Activated T-helper 1 cell treated with anti-CD3 and anti-CD28 coated beads, Interleukin-12 subunit alpha, Interleukin-12 subunit beta, Interleukin-2, Interleukin-4 antibody, amounts not matched to agents 30 ng/mL and 10 ng/mL and 1 ng/mL, durations not matched to agents 14 hours and 24 hours and 36 hours (primary cell): Measurements from ENCODE around the gene MAN1A1. TPM values are rescaled to one million over a fixed set of nuclear protein-coding genes. Genes with fewer than 3 reads are reported as not detected.
A peak's percentile ranks its signal among the peaks of the same experiment; 100 is the strongest.

ENCODE experiments used
- DNase-seq: peaks from one replicate; pipeline ENCODE4 v3.0.0; 2021; ENCODE audit warnings: low spot score
- H3K27ac Mint-ChIP-seq: one replicate; pipeline ENCODE4 v1.8.0; 2021; ENCODE audit warnings: mild to moderate bottlenecking, mixed read lengths
- H3K27me3 Mint-ChIP-seq: one replicate; pipeline ENCODE4 v1.8.0; 2022; ENCODE audit warnings: mild to moderate bottlenecking, moderate library complexity, mixed read lengths; ENCODE audit not compliant: insufficient read depth
- H3K36me3 Mint-ChIP-seq: one replicate; pipeline ENCODE4 v1.8.0; 2021; ENCODE audit warnings: low read depth, mixed read lengths
- H3K4me1 Mint-ChIP-seq: one replicate; pipeline ENCODE4 v1.8.0; 2021; ENCODE audit warnings: low read depth, mixed read lengths
- H3K4me3 Mint-ChIP-seq: one replicate; pipeline ENCODE4 v1.8.0; 2021; ENCODE audit warnings: mild to moderate bottlenecking, moderate library complexity, mixed read lengths
- H3K9me3 Mint-ChIP-seq: one replicate; pipeline ENCODE4 v1.8.0; 2021; ENCODE audit warnings: mixed read lengths
- intact Hi-C: fragments of 100-400 bp; cut with micrococcal nuclease; formaldehyde crosslinking; loops from one replicate; pipeline ENCODE4 v1.15.1; 2024
- total RNA-seq: library from RNA; stranded (reverse); gene quantifications from 2 replicates; pipeline ENCODE4 v1.2.3, GENCODE V29; 2022

The MAN1A1 gene
- total RNA-seq, 1 donor from 2014 or later = 50.1 TPM

DNA sequence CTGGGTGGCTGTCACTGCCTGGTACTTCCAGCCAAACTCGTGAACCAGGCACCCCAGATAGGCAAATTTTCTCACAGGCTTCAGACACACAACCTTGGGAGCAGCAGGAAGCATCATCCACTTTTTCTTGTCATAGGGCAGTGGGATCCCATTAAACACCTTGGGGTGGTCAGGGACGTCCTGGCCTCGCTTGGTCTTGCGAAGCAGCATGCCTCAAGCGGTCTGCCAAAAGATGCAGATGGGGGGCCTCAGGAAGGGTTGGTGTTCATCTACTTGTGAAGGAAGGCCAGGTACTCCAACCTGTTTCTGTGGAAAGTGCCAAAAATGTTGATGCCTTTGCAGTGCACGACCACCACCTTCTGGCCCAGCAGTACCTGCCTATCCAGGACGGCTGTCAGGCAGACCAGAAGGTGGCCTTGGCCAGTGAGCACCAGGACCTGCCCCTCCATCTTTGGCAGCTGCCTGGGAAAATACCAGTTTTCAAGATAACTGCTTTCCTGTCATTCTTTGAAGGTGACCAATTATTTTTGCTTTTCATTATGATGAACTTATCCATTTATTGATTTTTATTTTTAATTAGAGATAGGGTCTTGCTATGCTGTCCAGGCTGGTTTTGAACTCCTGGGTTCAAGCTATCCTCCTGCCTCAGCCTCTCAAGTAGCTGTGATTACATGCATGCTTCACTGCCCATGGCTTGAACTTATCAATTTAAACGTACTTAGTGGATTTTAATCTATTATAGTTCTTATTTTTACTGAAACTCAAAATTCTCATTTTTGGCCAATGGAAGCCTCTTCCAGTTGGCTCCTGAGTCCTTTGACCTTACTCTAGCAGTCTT lies 80.1 kb downstream of the MAN1A1 start:
- Mint-ChIP-seq H3K9me3 (peaks cover 18% of the 10 kb centered on the region), H3K27ac (no peak overlapping the region), H3K4me1 (peaks cover 32% of the 10 kb centered on the region), H3K36me3 (peaks cover 41% of the 10 kb centered on the region), H3K27me3 (no peaks in the 10 kb centered on the region), H3K4me3 (no peak overlapping the region)
- DNase-seq = no peak
- intact Hi-C loops = no loop called here

GRCh38 chr6:119267126-119267905 lies 82.2 kb downstream of the MAN1A1 start:
- Mint-ChIP-seq H3K9me3 (peaks cover 24% of the 10 kb centered on the region), H3K27me3 (no peaks in the 10 kb centered on the region), H3K4me3 (no peak overlapping the region), H3K36me3 (peaks cover 50% of the 10 kb centered on the region), H3K27ac (peak overlapping the region; percentile 11), H3K4me1 (peaks cover 39% of the 10 kb centered on the region)
- no peak for DNase-seq
- intact Hi-C loops = no loop called here

- Mint-ChIP-seq H3K9me3 (peaks cover 10% of the 10 kb centered on the region), H3K27me3 (no peaks in the 10 kb centered on the region), H3K4me3 (no peak overlapping the region), H3K36me3 (peaks cover 42% of the 10 kb centered on the region), H3K4me1 (peaks cover 49% of the 10 kb centered on the region), H3K27ac (no peak overlapping the region)
- intact Hi-C loops = loop anchor here (5.0 kb wide), 1 partner anchor 188 kb away; the partner anchor contains the start of gene FAM184A
- no peak for DNase-seq
Observed at GRCh38 chr6:119264854-119265397, 84.6 kb downstream of the MAN1A1 start.

DNA sequence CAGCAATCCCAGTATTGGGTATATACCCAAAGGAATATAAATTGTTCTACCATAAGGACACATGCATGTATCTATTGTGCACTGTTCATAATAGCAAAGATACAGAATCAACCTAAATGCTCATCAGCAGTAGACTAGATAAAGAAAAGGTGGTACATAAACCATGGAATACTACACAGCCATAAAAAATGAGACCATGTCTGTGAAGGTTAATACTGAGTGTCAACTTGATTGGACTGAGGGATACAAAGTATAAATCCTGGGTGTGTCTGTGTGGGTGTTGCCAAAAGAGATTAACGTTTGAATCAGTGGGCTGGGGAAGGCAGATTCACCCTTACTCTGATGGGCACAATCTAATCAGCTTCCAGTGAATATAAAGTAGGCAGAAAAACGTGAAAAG lies 86.9 kb downstream of the MAN1A1 start:
- Mint-ChIP-seq H3K36me3 (peaks cover 33% of the 10 kb centered on the region), H3K9me3 (peaks cover 10% of the 10 kb centered on the region), H3K4me3 (no peak overlapping the region), H3K27me3 (no peaks in the 10 kb centered on the region), H3K27ac (peak overlapping the region; percentile 5), H3K4me1 (peaks cover 50% of the 10 kb centered on the region)
- DNase-seq = no peak
- intact Hi-C loops = loop anchor here (5.0 kb wide), 1 partner anchor 185 kb away; the partner anchor contains the start of gene FAM184A

DNA sequence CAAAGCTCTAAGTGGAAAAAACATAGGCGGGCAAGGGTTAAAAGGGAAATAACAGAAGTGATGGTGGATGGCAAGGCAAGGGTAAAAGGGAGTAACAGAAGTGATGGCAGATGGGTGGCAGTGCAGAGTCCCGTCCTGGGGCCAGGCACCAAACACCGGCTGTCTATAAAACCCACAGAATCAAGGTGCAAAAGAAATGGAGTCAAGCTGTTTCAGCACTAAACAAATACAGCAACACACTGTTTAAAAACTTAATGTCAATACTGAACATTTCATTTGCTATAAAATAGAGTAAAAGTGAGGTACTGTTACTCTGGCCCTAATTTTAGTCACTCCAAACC lies 87.6 kb downstream of the MAN1A1 start:
- Mint-ChIP-seq H3K27ac (peak overlapping the region; percentile 91), H3K9me3 (peaks cover 10% of the 10 kb centered on the region), H3K36me3 (peaks cover 32% of the 10 kb centered on the region), H3K4me1 (peaks cover 50% of the 10 kb centered on the region), H3K27me3 (no peaks in the 10 kb centered on the region), H3K4me3 (peak overlapping the region; percentile 46)
- intact Hi-C loops = loop anchor here (1.0 to 5.0 kb wide), 5 partner anchors 52 to 185 kb away; partner anchors contain the start of gene FAM184A
- no peak for DNase-seq

GRCh38 chr6:119259027-119259426 lies 90.5 kb downstream of the MAN1A1 start:
- intact Hi-C loops = no loop called here
- no peak overlapping the region for H3K27ac Mint-ChIP-seq
- no peak overlapping the region for H3K4me3 Mint-ChIP-seq

DNA sequence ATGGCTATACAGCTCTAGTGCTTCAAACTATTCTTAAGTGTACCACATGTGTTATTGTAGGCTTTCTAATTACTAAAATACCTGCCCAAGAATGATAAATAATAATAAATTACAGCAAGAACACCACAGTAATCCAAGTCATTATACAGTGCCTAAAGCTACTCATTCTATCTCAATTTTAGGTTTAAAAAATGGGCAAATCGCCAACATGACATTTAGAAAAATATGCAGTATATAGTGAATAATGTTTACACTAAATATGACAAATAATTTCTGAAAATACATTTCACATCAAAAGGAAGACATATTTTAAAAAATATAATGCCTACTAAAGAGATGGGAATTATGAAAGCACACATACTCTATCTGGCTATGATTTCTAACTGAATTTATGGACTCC lies 91.8 kb downstream of the MAN1A1 start:
- intact Hi-C loops = no loop called here
- no peak overlapping the region for H3K4me3 Mint-ChIP-seq
- no peak for DNase-seq
- peaks cover 22% of the 10 kb centered on the region for H3K36me3 Mint-ChIP-seq
- no peaks in the 10 kb centered on the region for H3K27me3 Mint-ChIP-seq
- H3K9me3 Mint-ChIP-seq = peaks cover 8% of the 10 kb centered on the region
- H3K4me1 Mint-ChIP-seq = peaks cover 49% of the 10 kb centered on the region
- no peak overlapping the region for H3K27ac Mint-ChIP-seq

More at GRCh38 chr6:119259027-119259426, 90.5 kb downstream of the MAN1A1 start:
- DNase-seq = no peak
- peaks cover 10% of the 10 kb centered on the region for H3K9me3 Mint-ChIP-seq
- peaks cover 30% of the 10 kb centered on the region for H3K36me3 Mint-ChIP-seq
- H3K27me3 Mint-ChIP-seq = no peaks in the 10 kb centered on the region
- peaks cover 52% of the 10 kb centered on the region for H3K4me1 Mint-ChIP-seq

GRCh38 chr6:119256978-119257462 lies 92.5 kb downstream of the MAN1A1 start:
- no peak for DNase-seq
- H3K4me1 Mint-ChIP-seq = peaks cover 44% of the 10 kb centered on the region
- no peak overlapping the region for H3K4me3 Mint-ChIP-seq
- H3K9me3 Mint-ChIP-seq = peaks cover 5% of the 10 kb centered on the region
- H3K27me3 Mint-ChIP-seq = no peaks in the 10 kb centered on the region
- peaks cover 21% of the 10 kb centered on the region for H3K36me3 Mint-ChIP-seq
- intact Hi-C loops = no loop called here
- peak overlapping the region; percentile 1 for H3K27ac Mint-ChIP-seq

DNA sequence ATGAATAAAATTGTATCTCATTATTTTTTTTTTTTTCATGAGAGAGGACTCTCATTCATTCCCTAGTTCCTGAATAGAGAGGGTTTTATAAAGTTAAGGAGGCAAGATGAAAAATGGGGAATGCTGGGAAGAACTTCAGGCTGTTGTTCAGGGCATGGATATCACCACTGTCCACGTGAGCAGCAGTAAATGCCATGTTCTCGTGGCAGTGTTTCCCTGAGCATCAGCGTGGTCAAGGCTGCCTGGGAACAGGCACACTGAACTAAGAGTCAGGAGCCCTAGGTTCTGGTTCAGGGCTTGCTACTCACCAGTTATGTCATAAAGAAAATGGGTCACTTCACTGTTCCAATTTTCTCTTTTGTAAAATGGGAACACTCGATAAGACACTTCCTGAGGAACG lies 93.2 kb downstream of the MAN1A1 start:
- intact Hi-C loops = no loop called here
- Mint-ChIP-seq H3K4me3 (no peak overlapping the region), H3K9me3 (peaks cover under 1% of the 10 kb centered on the region), H3K36me3 (peaks cover 16% of the 10 kb centered on the region), H3K27ac (no peak overlapping the region), H3K27me3 (no peaks in the 10 kb centered on the region), H3K4me1 (peaks cover 38% of the 10 kb centered on the region)
- no peak for DNase-seq

DNA sequence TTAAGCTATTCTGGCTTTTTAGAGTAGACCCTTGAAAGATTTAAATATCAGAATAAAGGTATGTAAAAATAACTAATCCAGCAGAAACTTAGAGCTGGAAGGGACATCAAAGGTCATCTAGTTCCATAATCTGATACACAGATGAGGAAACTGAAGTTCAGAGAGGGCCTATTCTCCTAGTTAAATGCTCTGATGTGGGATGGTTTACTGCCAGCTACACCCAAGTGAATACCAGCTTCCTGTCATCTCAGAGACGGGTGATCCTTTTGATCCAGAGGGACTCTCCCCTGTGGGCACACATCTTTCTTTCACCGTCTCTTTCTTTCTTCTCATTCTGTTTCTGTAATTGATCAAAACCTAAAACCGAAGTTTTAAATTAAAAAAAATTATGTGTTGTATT lies 94.1 kb downstream of the MAN1A1 start:
- DNase-seq = no peak
- no peaks in the 10 kb centered on the region for H3K9me3 Mint-ChIP-seq
- no peaks in the 10 kb centered on the region for H3K27me3 Mint-ChIP-seq
- intact Hi-C loops = no loop called here
- peaks cover 18% of the 10 kb centered on the region for H3K36me3 Mint-ChIP-seq
- H3K27ac Mint-ChIP-seq = no peak overlapping the region
- peaks cover 35% of the 10 kb centered on the region for H3K4me1 Mint-ChIP-seq
- no peak overlapping the region for H3K4me3 Mint-ChIP-seq

DNA sequence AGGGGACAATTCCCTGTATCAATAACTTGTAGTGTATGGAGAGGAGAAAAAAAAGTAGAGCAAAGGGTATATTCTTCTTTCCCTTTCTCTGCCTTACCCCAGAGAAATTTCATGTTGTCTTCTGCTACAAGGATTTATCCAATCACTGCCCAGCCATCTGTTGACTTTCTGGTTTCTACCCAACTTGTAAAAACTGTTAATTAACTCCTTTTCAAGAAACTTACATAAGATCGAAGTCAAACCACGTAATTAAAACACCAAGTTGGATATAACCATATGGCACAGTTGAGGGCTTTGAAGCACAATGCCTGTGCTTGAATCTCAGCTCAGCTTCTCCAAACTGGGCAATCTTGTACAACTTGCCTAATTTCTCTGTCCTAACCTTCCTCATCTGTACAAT lies 99.5 kb downstream of the MAN1A1 start:
- no peaks in the 10 kb centered on the region for H3K4me1 Mint-ChIP-seq
- intact Hi-C loops = no loop called here
- no peaks in the 10 kb centered on the region for H3K9me3 Mint-ChIP-seq

GRCh38 chr6:119249319-119249718 lies 100.2 kb downstream of the MAN1A1 start:
- H3K4me3 Mint-ChIP-seq = no peak overlapping the region
- no peak for DNase-seq

More for the DNA sequence above, 99.5 kb downstream of the MAN1A1 start:
- Mint-ChIP-seq H3K27ac (no peak overlapping the region), H3K36me3 (peaks cover 28% of the 10 kb centered on the region), H3K27me3 (no peaks in the 10 kb centered on the region), H3K4me3 (no peak overlapping the region)
- no peak for DNase-seq

DNA sequence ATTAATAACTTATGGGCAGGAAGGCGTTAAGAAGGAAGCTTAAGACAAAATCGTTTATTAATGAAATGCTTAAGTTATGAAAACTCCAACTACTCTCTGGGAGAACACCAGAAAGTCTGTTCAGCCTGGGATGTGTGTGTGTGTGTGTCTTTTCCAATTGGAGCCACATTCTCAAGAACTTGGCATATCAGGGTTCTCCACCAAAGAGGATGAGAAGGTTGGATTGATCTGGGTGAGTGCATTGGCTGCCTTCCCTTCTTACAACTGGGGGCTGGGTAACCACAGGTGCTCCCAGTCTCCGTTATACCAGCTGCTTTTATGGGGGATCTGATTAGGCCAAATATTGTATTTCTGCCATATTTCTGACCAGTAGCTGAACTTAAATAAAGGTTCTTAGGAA lies 102.1 kb downstream of the MAN1A1 start:
- H3K27me3 Mint-ChIP-seq = no peaks in the 10 kb centered on the region
- H3K4me1 Mint-ChIP-seq = no peaks in the 10 kb centered on the region
- intact Hi-C loops = no loop called here
- DNase-seq = no peak
- no peak overlapping the region for H3K27ac Mint-ChIP-seq
- no peak overlapping the region for H3K4me3 Mint-ChIP-seq
- H3K36me3 Mint-ChIP-seq = peaks cover 28% of the 10 kb centered on the region
- no peaks in the 10 kb centered on the region for H3K9me3 Mint-ChIP-seq

More at GRCh38 chr6:119249319-119249718, 100.2 kb downstream of the MAN1A1 start:
- Mint-ChIP-seq H3K9me3 (no peaks in the 10 kb centered on the region), H3K4me1 (no peaks in the 10 kb centered on the region), H3K27me3 (no peaks in the 10 kb centered on the region), H3K27ac (no peak overlapping the region), H3K36me3 (peaks cover 33% of the 10 kb centered on the region)
- intact Hi-C loops = no loop called here
